Gastrocnemius medialis (tissue), 4 donors: ENCODE results near the gene EXOC1L. TPM values are rescaled to one million over a fixed set of nuclear protein-coding genes. Genes with fewer than 3 reads are reported as not detected.

Experiments
- ATAC-seq, 2 donors: fragments of 150-250 bp; one replicate each; pipeline ENCODE4 v1.9.1; 2016
- DNase-seq, 2 donors: peaks; one replicate each; pipeline ENCODE4 v3.0.0-alpha.2; 2019
- H3K27ac ChIP-seq, 4 donors: fragments of 200-600 bp; sonication (generic); 1 replicate in 1 of 4; 2 replicates in 3 of 4; pipeline ENCODE4 v1.5.1; 2016 to 2018; ENCODE audit warnings: mild to moderate bottlenecking in 2 of 4, moderate library complexity in 1 of 4
- H3K27me3 ChIP-seq, 3 donors: fragments of 200-600 bp; sonication (generic) in 2 of 3; 1 replicate in 1 of 3; 2 replicates in 2 of 3; pipeline versions ENCODE4 v1.5.1 to v1.6.0; 2016 to 2019; ENCODE audit warnings: mild to moderate bottlenecking in 1 of 3, moderate library complexity in 1 of 3
- H3K36me3 ChIP-seq, 2 donors: fragments of 200-600 bp; sonication (generic) in 1 of 2; one replicate each; pipeline ENCODE4 v1.5.1; 2017 to 2018
- H3K4me1 ChIP-seq, 2 donors: fragments of 200-600 bp; sonication (generic) in 1 of 2; one replicate each; pipeline ENCODE4 v1.5.1; 2016 to 2017; ENCODE audit warnings: mild to moderate bottlenecking in 2 of 2
- H3K4me3 ChIP-seq, 4 donors: fragments of 200-600 bp; sonication (generic) in 3 of 4; 1 replicate in 1 of 4; 2 replicates in 3 of 4; pipeline ENCODE4 v1.5.1; 2016 to 2019; ENCODE audit warnings: mild to moderate bottlenecking in 2 of 4
- H3K9me3 ChIP-seq, 3 donors: fragments of 200-600 bp; sonication (generic) in 2 of 3; 1 replicate in 1 of 3; 2 replicates in 2 of 3; pipeline ENCODE4 v1.5.1; 2016 to 2019
- CTCF ChIP-seq, 5 experiments: fragments of 450-650 bp in 3 of 5; fragments of 200-600 bp in 2 of 5; sonication (generic) in 2 of 5; IDR thresholded peaks in 4 of 5; conservative IDR thresholded peaks in 1 of 5; 1 replicate in 4 of 5; 2 replicates in 1 of 5; pipeline ENCODE4 v1.5.1; 2016 to 2019; ENCODE audit warnings: antibody characterized with exemption in 5 of 5, mild to moderate bottlenecking in 3 of 5, moderate library complexity in 3 of 5
- POLR2A ChIP-seq, 2 donors: fragments of 450-650 bp; IDR thresholded peaks; one replicate each; pipeline ENCODE4 v1.6.1; 2017; ENCODE audit warnings: antibody characterized with exemption in 2 of 2, mild to moderate bottlenecking in 2 of 2, moderate library complexity in 2 of 2
- in situ Hi-C, 4 donors: fragments of 200-750 bp; cut with MboI; loops; one replicate each; pipeline versions ENCODE4 v1.15.0 to v1.8.0; 2017; ENCODE audit warnings: low sequenced_read_pairs in 4 of 4
- intact Hi-C: fragments of 100-400 bp; cut with DNase I; formaldehyde crosslinking; loops from one replicate; pipeline ENCODE4 v1.15.1; 2023; ENCODE audit warnings: low total_unique reads
- total RNA-seq, 4 donors: library from RNA; depleted of rRNA; stranded (reverse); fragments of >200 nt; gene quantifications; one replicate each; pipeline versions ENCODE4 v1.1.0 to v1.2.3, GENCODE V29; 2016

Gene EXOC1L
- not detected for total RNA-seq

GRCh38 chr4:55819634-55820033, at the start of gene EXOC1L:
Gene EXOC1L, plus strand, starts transcription at chr4:55819790. Its CDS starts 237 bp downstream, at chr4:55820027.
- H3K9me3 ChIP-seq = no peaks in the 10 kb centered on the region
- H3K4me3 ChIP-seq = no peak within 1 kb of the TSS
- no peaks in the 10 kb centered on the region for H3K36me3 ChIP-seq
- intact Hi-C loops = no loop called here
- ATAC-seq (no peak), DNase-seq (no peak)
- in situ Hi-C loops = no loop called here
- H3K27me3 ChIP-seq = no peaks in the 10 kb centered on the region
- no peak within 1 kb of the TSS for H3K27ac ChIP-seq
- no peaks in the 10 kb centered on the region for H3K4me1 ChIP-seq
- TF ChIP-seq POLR2A (IDR thresholded peaks at IDR 0.05) (no peak), CTCF (IDR thresholded peaks at IDR 0.05 in 4 of 5, conservative IDR thresholded peaks at IDR 0.05 in 1 of 5) (no peak)

- Histone ChIP-seq H3K9me3 (no peaks in the 10 kb centered on the region), H3K36me3 (no peaks in the 10 kb centered on the region), H3K4me3 (no peak overlapping the region), H3K4me1 (no peaks in the 10 kb centered on the region), H3K27ac (no peak overlapping the region), H3K27me3 (no peaks in the 10 kb centered on the region)
- no peak for DNase-seq
- no peak for ATAC-seq
- TF ChIP-seq POLR2A (IDR thresholded peaks at IDR 0.05) = no peak
- TF ChIP-seq CTCF (IDR thresholded peaks at IDR 0.05 in 4 of 5, conservative IDR thresholded peaks at IDR 0.05 in 1 of 5) = no peak
- in situ Hi-C loops = no loop called here
- intact Hi-C loops = no loop called here
Measured at GRCh38 chr4:55770662-55771061, 48.9 kb upstream of the EXOC1L start.

GRCh38 chr4:55781341-55781740, 38.2 kb upstream of the EXOC1L start:
- in situ Hi-C loops (no loop called here), intact Hi-C loops (no loop called here)
- H3K9me3 ChIP-seq = no peaks in the 10 kb centered on the region
- H3K4me3 ChIP-seq = no peak overlapping the region
- no peak overlapping the region for H3K27ac ChIP-seq
- ATAC-seq = no peak
- TF ChIP-seq POLR2A (IDR thresholded peaks at IDR 0.05) = no peak
- no peak for TF ChIP-seq CTCF (IDR thresholded peaks at IDR 0.05 in 4 of 5, conservative IDR thresholded peaks at IDR 0.05 in 1 of 5)
- no peak for DNase-seq
- H3K4me1 ChIP-seq = no peaks in the 10 kb centered on the region
- H3K27me3 ChIP-seq = no peaks in the 10 kb centered on the region
- H3K36me3 ChIP-seq = no peaks in the 10 kb centered on the region

- intact Hi-C loops = no loop called here
- ATAC-seq = no peak
- no peak for DNase-seq
- no peaks in the 10 kb centered on the region for H3K36me3 ChIP-seq
- H3K27me3 ChIP-seq = no peaks in the 10 kb centered on the region
- in situ Hi-C loops = no loop called here
- H3K27ac ChIP-seq = no peak overlapping the region
- no peaks in the 10 kb centered on the region for H3K9me3 ChIP-seq
- H3K4me3 ChIP-seq = no peak overlapping the region
- TF ChIP-seq CTCF (IDR thresholded peaks at IDR 0.05 in 4 of 5, conservative IDR thresholded peaks at IDR 0.05 in 1 of 5) = no peak
- TF ChIP-seq POLR2A (IDR thresholded peaks at IDR 0.05) = no peak
- no peaks in the 10 kb centered on the region for H3K4me1 ChIP-seq
Measured at GRCh38 chr4:55781812-55782211, 37.8 kb upstream of the EXOC1L start.

- DNase-seq = no peak
- H3K9me3 ChIP-seq = no peaks in the 10 kb centered on the region
- in situ Hi-C loops = no loop called here
- no peak overlapping the region for H3K27ac ChIP-seq
- intact Hi-C loops = no loop called here
- no peak for TF ChIP-seq CTCF (IDR thresholded peaks at IDR 0.05 in 4 of 5, conservative IDR thresholded peaks at IDR 0.05 in 1 of 5)
- TF ChIP-seq POLR2A (IDR thresholded peaks at IDR 0.05) = no peak
- H3K4me1 ChIP-seq = no peaks in the 10 kb centered on the region
- no peak overlapping the region for H3K4me3 ChIP-seq
- no peak for ATAC-seq
- no peaks in the 10 kb centered on the region for H3K27me3 ChIP-seq
- H3K36me3 ChIP-seq = no peaks in the 10 kb centered on the region
Measured at GRCh38 chr4:55783584-55783983, 36.0 kb upstream of the EXOC1L start.
